Medulla oblongata (tissue), 1 donor: Measurements from ENCODE around the gene MZB1.
"Not testable (repeated sequence)": the region's sequence is repeated elsewhere in the genome, so short reads cannot be mapped to it uniquely, and the experiment has no call there.

Experiments used
- DNase-seq: peaks from one replicate; pipeline ENCODE4 v3.0.0-alpha.2; 2015; ENCODE audit errors: extremely low spot score

MZB1 gene

DNA sequence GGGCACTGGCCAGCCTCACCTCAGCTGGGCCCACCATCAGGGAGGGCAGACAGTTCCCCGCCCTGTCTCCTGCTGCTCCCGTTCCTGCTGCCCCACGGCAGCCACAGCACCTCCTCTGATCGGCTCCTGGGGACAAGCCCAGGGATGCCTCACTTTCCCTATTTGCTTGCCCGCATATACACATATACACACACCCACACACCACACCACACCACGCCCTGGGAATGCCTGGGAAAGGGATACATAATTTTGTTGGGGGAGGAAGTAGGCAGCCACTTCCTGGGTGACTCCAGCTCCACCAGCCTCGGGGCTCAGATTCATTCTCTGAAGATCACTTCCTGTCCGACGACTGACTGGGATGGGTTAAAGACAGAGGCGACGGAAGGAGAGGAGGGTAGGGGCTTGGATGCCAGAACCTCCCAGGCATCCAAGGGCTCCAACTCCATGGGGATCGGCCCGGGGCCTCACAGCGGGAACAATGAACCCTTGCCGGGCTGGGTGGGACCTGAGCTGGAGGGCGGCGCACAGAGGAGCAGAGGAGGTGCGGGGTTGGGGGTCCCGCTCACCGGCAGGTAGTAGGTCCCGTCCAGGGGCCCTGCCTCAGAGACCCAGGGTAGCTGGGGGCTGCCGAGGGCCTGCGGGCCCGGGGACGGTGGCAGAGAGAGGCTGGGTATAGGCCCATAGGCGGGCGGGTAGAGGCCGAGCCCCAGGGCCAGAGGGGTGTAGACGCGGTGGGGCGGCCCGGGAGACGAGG is 2.0 kb upstream of the MZB1 start:
- DNase-seq, result no peak

DNA sequence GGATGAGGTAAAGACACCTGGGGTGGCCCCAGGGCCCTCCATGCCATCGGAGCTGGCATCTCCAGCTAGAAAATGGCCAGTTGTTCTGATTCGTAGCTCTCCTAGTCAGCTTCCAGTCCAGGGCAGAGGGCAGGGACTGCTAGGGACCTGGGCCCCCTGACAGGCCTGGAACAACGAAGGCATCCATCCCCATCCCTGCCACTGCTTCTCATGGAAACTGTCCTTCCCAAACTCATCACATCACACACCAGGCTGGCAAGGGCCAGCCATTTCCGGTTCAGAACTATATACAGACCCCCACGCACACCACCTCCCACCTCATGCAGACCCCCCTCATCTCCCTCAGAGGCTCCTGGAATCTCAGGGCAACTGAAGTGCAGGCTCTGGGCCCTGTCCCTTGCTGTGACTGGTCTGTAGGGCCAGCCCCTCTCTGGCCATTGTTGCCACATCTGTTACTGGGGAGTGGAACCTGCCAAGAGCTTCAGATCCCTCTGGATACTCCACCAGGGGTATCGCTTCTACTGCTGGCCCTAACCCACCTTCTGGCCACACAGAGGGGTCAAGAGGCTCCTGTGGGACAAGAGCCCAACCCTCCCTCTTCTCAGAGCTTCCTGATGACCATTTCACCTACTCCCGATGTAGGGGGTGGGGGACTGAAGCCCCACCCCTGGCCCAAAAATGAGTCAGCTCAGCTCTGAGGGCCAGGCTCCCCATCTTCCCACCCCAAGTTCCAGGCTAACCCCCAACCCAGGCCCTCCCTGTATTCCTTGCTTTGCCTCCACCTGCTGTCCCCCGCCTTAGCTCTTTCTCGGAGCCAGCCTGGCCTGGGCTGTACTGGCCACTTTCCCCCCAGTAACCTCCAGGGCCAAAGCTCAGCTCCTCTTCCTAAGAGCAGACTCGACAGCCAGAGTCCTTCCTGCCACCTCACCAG is 1.2 kb upstream of the MZB1 start:
- no peak for DNase-seq

DNA sequence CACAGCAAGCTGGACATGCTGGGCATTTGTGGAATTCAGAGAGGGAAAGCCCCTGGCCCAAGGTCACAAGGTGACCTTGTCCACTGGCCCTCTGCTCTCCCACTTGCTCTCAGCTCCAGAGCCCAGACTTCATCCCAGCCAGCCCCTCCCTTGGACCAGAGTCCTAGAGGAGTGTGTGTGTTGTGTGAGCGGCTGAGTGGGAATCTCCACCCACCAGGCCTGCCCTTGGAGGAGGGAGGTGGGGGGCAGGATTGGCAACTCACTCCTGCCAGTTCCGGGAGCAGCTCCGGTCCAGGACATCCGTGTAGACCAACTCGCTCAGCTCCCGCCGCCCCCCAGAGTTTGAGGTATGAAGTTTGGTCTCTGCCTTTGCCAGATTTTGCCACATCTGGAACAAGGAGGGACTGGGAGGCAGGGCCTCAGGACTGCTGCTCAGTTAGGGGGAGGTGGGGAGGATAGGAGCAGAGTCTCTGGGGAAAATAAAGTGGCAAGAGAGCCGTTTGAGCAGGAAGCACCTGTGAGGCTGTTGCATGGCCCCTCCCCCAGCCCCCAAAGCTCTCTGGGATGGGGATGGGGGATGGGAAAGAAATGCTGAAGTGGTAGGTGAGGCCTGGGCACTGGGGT is 1.4 kb downstream of the MZB1 start:
- DNase-seq, result no peak

DNA sequence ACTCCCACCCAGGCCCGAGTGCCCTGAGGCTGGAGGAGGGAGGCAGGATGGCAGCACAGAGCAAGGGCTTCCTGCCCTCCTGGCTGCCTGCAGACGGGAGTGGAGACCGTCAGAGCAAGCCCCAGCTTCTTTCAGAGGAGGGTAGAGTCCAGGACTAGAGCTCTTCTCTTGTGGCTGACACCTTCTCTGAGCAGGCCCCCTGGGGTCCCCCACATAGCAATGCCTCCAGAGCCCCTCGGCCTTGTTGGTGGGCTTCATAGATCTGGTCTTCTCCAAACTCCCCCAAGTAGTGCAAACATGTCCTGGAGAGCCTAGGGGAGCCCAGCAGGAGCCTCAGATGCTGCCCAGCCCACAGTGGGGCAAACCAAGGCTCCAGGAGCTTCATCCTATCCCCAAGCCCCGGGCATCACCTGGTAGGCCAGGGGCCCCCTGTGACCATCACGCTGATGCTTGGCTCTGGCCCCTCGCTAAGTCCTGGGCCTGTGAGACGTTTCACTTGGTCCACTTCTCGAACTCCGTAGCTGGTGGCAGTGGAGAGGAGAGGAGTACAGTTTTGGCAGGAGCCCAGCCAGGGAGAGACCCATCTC is 2.0 kb downstream of the MZB1 start:
- no peak for DNase-seq

DNA sequence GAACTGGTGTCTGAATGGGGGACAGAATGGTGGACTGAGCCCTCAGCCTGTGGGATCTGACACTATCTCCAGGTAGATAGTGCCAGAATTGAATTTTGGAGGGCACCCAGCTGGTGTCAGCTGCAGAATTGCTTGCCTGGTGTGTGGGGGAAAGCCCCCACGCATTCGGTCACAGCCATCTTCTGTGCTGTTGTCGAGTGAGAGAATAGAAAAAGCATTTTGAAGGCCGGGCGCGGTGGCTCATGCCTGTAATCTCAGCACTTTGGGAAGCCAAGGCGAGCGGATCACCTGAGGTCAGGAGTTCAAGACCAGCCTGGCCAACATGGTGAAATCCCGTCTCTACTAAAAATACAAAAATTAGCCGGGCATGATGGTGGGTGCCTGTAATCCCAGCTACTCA is 2.8 kb downstream of the MZB1 start:
- not testable (repeated sequence) for DNase-seq

DNA sequence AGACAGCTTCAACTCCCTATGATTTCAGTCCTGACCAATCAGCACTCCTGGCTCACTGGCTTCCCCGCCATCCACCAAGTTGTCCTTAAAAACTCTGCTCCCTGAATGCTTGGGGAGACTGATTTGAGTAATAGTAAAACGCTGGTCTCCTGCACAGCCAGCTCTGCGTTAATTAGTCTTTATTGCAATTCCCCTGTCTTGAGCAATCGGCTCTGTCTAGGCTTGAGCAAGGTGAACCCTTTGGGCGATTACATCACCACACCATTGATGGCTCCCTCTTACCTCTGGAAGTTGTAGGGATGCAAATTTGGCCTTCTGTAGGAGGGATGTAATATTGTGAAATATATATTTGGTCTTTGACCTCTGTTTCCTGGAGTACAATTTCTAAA is 3.7 kb downstream of the MZB1 start:
- no peak for DNase-seq

DNA sequence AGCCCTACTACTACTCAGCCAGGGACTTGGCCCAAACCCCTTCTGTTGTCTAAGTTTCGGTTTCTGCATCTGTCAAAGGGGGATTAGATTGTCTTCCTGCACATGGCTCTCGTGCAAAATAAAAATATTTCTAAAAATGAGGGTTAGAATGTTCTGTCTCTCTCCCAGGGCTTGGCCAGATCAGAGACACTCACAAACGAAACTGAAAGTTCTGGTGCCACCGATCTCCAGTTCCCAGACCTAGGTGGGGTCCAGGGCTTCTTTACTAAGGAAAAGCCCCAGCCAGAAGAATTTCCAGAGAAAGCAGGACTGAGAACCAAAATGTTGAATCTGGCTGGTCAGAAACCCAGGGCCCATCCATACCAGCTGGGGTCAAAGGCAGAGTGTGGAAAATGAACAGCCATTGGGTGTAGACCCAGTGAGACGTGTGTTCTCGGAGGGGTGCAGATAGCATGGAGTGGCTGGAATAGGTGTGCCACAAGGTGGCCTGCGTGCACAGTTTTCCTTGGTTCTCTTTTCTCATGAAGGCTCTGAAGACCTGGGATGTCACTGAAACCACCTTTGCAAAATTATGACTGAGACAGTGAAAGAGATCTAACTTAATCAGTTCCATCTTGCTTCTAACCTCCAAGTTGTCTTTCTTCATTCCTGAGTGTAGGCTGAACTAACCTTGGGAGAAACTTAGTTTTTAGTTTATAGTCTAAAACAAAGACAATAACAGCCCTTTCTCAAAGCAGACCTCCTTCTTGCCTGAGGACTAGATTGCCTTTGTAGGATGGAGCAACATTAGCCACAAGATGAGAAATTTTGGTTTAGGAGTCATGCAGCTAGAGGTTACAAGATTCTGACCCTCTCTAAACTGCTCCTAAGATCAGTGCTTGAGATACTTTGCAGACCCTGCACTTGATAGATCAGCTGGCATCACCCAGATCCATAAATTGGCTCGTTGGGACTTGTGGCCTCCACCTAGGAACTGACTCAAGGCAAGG is 4.4 kb downstream of the MZB1 start:
- no peak for DNase-seq

DNA sequence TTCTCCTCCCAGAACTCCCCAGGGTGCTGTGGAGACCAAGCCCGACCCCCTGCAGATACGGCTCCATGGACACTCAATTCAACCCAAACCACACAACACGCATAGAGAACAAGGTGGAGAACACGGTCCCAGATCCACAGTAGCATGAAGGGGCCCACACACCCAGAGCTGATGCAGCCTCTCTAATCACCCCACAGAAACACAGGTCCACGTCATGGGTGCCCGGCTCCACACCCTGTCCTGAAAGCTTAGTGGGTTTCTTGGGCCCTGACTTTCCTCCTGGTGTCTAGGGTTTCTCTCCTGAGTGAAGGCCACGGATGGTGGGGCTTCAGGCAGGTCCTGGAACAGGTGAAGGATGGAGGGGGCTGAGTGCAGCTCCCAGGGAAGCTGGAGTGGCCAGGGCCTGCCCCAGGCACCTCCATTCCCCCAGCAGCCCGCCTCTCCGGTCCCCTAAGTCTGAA is 5.1 kb downstream of the MZB1 start:
- DNase-seq, result no peak

DNA sequence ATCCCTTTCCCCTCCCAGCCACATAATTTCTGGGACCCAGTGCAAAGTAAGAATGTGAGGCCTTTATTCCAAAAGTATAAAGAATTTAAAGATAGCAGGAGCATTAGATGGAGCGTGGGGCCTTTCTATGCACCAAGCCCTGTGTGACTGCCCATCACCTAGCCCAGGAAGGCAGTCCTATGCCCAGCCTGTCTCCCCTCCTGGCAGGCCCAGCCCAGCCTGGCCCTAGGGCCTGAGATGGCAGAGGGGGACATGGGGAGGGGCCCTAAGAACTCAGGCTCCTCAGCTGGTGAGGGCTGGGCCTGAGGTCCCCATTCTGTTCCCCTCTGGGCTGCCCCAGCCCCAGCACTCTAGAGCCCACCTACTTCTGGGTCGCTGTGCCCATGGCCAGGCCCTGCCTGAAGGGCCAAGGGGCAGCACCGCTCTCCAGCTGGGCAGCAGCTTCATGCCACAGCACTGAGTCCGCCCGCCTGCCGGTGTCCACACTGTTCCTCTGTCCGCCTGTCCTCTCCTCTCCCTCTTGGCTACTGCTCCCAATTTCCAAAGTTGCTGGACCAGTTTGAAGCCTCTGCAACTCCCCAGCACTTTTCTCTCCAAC is 5.6 kb downstream of the MZB1 start:
- DNase-seq, result no peak

DNA sequence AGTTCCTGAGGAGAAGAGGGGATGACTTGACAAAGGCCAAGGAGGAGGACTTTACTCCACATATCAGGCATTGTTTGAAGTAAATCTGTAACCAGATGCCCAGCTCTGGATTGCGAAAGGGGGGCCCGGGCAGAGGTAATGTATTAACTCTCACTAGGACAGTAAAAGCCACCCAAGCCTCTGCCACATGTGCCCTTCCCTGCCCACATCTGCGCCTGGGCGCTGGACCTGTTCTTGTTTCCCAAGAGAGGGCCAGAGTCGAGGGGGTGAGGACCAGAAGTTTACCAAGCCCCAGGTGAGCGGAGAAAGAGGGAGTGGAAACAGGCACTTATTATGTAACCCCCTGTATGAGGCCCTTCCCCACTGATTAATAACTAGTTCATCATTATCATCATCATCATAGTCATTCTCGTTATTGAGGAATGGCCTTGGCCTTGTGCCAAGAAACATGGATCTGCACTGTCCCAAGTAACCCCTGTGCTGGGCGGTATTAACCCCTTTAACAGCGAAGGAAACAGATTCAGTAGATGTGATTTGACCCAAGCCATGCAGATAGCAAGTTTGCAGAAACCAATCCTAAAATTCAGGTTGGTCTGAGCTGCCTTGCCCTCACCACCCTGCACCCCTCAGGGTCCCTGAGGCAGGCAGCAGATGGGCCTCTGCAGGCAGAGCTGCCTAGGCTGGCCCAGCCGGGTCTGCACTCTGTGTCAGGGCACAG is 6.3 kb downstream of the MZB1 start, which contains the start of gene SLC23A1:
Gene SLC23A1, minus strand, starts transcription at position 23 of the 718 bp plus-strand sequence. CDS start 44 bp downstream, outside the sequence.
- no peak for DNase-seq

DNA sequence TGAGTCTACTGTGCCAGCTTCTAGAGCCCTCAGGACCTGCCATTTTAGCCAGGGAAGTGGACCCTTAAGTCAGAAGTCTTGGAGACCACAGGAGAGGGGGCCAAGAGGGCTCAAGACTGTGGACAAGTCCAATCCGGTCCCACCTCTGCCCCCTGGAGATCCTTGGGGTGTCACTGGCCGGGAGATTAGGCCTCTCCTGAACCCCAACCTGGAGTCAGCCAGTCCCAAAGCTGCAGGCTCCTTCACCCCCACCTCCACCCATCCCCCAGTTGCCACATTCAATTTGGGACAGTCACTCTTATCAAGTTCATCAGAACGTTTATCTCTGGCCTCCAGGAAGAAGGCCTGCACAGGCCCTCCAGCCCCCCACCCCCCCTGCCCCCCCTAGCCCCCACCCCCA is 6.9 kb downstream of the MZB1 start:
- DNase-seq, result no peak

DNA sequence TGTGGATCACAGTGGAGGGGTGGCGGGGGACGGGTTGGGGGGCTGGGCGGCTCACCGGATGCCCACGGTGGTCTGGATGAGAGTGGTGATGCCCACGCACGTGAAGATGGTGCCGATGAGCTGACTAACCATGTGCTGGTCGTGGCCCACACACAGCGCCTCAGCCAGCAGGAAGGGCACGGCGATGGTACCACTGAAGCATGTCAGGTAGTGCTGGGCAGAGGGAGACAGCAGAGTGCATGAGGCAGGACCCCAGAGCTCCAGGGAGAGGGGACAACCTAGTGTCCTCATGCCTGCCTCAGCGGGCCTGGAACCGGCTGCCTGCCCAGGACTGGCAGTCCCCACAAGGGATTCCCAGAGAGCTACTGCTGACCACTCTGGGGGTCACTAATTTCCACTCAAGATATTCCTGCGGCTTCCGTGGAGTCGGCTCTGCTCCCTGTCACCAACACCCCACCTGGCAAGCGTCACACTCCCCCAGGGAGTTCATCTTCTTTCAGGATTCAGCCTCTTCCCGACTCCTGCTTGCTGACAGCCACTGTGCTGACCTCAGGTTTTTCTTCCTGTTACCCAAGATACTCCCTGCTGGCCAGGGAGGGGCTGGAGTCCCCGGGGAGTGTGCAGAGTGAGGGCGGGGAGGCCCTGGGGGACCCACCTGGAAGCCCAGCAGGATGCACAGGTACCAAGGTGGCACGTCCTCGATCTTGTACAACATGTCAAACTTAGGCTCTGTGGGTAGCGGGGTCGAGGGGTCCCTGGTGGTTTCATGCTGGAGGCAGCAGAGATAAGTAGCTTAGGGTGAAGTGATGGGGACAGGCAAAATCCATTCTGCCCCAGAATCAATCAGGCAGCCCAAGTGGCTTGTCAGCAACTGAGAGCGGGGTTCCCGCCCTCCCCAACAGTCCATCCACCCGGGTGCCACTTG is 7.6 kb downstream of the MZB1 start:
- no peak for DNase-seq

DNA sequence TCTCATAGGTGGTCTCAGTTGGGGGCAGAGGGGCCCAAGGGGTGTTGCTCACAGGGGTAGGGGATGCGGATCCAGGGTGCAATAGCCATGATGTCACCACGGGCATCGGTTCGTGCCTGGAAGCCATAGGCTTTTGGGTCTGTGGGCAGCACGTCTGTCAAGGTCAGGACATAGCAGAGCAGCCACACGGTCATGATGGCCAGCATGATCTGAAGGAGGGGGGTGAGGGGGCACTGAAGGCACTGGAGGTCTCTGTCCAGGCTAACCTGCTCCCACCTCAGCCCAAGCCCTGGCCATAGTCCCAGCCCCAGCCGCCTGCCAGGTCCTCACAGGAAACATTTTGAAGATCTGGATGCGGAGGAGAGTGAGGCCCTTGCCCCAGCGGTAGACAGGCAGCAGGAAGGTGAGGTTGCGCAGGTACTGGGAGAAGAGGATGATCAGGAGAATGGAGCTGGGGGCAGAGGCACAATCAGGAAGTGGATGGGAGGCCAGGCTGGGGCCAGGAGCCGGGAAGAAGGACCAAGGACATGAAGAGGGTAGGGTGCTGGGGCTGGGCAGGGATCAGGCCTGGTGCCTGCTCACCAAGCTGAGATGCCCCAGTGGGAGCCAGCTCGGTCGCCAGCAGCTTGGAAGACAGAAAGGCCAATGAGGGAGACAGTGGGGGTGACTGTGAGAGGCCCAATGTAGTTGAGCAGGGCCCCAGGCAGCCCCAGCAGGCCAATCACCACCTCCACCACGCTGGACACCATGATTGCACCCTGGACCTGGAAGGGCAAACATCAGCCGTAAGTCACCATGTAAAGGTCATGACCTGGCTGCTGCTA is 9.9 kb downstream of the MZB1 start:
- no peak for DNase-seq

DNA sequence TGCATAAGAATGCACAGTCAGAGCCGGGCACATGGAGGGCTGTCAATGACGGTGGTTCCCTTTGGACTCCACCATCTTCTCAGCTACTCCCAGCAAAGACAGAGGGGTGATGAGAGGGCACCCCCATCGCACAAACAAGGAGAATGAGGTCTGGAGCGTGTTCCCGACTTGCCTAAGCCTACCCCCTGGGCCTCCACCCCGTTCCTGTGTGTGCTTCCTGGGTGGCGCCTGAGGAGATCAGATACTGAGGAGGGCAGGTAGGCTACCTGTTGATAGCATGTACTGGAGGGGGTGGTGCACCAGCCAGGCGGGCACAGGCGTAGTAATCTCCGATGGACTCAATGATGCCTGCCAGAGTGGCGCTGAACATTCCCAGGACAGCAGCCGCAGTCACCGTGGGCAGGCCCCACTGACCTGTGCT is 10.8 kb downstream of the MZB1 start:
- DNase-seq, result no peak

DNA sequence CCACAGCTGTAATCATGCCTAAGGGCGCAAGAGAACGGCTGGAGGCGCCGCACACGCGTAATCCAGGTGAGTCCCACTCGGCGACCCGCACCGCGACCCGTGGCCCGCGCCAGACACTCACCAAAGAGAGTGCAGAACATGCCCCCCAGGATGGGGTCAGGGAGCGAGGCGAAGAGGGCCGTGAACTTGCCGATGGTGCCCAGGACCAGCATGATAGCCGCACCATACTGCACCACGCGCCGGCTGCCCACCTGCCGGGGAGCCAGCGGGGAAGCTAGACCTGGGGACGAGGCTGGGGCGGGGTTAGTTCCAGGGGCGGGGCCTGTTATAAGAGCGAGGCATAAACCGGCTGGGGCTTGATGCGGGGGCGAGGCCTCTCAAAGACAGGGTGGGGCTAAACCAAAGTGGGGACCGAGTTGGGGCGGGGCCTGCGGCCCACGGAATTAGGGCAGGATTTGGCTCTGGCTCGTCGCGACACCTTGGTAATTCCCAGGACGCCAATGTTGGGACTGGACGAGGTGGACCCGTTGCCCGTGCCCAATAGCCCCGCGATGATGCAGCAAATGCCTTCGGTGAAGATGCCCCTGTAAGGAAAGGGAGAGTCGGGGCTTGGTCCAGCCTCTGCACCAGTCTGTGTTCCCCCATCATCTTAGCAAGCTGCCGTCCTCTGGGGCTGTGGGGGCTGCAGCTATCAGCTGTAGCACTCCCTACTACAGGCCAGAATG is 11.4 kb downstream of the MZB1 start:
- DNase-seq, result no peak

DNA sequence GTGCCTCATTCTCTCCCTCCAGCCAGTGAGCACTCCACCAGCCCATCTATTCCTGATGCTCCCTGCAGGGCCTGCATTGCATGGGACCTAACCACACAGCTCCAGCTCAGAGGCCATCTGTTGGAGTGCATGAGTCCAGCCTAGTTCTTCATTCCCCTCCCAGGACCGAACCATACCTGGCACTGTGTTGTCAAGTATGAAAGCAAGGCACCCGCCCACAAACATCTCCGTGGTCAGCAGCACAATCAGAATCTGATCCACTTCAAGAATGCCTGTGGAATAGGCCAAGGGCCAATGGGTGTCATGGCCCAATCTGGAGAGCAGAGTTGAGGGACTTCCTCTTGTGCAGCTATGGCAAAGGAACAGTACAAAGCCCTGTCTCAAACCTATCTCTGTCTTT is 12.5 kb downstream of the MZB1 start:
- no peak for DNase-seq

DNA sequence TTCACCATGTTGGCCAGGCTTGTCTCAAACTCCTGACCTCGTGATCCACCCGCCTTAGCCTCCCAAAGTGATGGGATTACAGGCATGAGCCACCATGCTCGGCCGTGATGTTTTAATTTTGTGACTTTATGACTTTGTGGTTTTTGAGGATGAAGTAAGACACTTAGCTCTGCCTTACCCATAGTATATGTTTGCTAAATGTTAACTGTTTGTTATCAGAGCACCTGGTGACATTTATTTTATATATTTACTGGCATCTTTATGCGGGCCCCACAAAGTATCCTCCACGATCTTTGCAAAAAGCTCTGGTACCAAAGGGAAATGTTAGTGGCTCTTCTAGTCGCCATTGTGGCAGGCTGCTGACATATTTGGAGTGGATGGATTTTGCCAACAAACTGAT is 13.3 kb downstream of the MZB1 start:
- DNase-seq, result no peak
